ENCODE data around the gene ABO.

The ABO gene

DNA sequence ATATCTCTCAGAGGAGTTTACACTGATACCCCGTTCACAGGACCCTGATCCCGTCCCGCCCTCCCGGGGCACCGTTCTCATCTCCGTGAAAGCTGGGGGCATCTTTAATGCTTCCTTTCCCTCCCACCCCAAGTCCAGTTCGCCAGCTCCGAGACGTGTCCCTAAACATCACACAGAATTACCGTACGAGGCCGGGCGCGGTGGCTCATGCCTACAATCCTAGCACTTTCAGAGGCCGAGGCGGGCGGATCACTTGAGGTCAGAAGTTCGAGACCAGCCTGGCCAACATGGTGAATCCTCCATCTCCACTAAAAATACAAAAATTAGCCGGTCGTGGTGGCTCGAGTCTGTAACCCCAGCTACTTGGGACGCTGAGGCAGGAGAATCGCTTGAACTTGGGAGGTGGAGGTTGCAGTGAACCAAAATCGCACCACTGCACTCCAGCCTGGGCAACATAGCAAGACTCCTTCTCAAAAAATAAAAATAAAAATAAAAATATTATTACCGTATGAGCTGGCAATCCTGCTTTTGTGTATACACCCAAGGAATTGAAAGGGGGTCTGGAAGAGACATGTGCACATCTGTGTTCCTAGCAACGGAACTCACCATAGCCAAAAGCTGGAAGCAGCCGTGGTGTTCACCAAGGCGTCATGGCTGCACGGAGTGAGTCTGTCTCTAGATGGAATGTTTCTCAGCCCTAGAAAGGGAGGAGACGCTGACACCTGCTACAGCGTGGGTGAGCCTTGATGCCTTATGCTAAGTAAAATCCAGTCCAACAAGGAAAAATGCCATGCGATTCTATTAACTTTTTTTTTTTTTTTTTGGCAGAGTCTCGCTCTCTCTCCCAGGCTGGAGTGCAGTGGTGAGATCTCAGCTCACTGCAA is 1.2 kb upstream of the ABO start:
- TF ChIP-seq GATA2 (IDR thresholded peaks at IDR 0.05; ENCODE audit: low read depth, low read length) (no peak), GATA3 (IDR thresholded peaks at IDR 0.05; ENCODE audit: low read depth, low read length) (no peak)

DNA sequence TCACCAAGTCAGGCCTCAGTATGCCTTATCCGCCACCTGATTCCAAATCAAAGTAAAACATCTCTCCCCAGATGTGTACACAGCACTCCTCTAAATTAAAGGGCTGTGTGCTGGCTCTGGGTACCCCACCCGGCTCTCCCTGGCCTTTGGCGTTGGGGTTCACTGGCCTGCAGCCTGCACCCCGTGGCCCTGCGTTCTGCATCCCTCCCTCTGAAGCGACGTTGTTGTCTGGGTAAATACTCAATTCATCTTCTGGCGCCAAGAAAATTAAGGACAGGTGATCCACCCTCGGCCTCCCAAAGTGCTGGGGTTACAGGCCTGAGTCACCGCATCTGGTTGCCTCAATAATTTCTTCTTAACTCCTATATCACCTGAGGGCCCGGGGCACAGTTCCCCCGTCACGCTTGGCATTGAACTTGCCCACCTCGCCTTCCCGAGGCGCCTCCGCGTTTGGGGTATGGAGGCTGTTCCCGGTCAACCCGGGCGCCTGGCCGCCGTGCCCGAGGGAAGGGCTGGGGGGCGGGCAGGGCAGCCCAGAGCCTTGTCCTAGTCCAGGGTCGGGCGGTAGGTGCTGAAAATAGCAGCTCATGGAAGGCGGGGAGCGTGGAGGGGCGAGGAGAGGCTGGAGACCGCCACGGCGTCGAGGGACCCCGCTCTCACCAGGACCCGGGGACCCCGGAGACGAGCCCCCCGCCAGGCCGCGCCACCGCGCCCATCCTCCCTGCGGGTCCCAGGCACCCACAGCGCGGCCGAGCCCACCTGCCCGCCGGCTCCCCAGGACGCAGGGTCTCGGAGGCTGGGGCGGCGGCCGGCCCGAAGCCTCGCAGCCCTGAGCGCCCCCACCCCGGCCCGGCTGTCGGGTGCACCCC is 531 bp downstream of the ABO start:
- no peak for TF ChIP-seq GATA3 (IDR thresholded peaks at IDR 0.05; ENCODE audit: low read depth, low read length)
- TF ChIP-seq GATA2 (IDR thresholded peaks at IDR 0.05; ENCODE audit: low read depth, low read length), result no peak

DNA sequence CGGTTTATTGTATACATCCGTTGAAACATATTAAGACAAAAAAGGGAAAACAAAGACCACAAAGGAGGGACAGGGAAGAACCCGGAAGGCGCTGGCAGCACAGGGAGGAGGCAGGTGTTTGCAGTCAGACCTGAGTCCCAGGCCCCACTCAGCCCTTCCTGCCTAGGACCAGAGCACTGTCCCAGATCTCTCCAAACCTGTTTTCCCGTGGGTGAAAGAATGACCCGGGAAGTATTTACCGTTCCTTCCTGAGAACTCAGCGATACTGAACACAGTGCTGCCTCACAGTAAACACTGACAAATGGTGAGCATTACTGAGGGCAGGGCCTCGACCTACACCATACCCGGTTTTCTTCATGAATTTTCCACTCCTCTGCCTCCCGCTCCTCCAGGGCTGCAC is 1.2 kb downstream of the ABO start:
- no peak for TF ChIP-seq GATA3 (IDR thresholded peaks at IDR 0.05; ENCODE audit: low read depth, low read length)
- no peak for TF ChIP-seq GATA2 (IDR thresholded peaks at IDR 0.05; ENCODE audit: low read depth, low read length)

DNA sequence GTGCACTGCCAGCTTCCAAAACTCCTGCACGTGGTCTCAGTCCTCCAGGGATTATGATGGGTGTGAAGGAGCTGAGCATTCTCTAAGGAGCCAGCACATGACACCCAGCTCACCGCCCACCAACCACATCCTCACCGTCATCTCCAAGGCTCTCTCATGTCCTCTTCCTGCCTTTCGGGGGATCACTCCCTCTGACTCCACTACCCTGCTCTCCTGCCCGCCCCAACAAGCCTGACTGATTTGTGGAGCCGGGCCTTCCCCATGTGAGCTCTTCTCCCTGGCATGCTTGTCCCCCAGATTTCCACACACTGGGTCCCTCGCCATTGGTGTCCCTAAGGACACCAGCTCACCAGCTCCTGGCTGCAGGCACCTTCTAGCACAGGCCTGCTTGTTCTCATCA is 1.9 kb downstream of the ABO start:
- TF ChIP-seq GATA3 (IDR thresholded peaks at IDR 0.05; ENCODE audit: low read depth, low read length), result no peak
- no peak for TF ChIP-seq GATA2 (IDR thresholded peaks at IDR 0.05; ENCODE audit: low read depth, low read length)

DNA sequence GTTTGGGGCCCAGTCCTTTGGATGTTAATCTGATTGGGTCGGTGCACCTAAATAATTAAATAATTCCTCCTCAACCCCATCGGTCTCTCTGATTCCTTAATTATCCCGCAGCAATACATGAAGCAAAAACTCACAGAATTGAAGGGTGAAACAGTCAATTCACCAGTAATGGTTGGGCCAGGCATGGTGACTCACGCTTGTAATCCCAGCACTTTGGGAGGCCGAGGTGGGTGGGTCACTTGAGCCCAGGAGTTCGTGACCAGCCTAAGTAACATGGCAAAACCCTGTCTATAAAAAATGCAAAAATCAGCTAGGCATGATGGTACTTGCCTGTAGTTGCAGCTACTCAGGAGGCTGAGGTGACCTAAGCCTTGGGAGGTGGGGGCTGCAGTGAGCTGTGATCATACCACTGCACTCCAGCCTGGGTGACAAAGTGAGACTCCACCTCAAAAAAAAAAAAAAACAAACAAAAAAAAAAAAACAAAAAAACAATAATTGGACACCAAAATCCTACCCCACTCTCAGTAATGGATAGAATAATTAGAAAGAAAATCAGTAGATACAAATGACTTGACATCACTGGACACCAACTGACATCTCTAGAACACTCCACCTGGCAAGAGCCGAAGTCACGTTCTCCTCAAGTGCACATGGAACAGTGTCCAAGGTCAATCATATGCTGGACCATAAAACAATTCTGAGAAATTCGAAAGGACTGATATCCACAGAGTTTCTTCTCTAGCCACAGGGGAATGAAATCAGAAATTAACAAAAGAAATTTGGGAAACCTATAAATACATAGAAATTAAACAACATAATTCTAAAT is 5.3 kb downstream of the ABO start:
- TF ChIP-seq GATA2 (IDR thresholded peaks at IDR 0.05; ENCODE audit: low read depth, low read length) (no peak), GATA3 (IDR thresholded peaks at IDR 0.05; ENCODE audit: low read depth, low read length) (no peak)

DNA sequence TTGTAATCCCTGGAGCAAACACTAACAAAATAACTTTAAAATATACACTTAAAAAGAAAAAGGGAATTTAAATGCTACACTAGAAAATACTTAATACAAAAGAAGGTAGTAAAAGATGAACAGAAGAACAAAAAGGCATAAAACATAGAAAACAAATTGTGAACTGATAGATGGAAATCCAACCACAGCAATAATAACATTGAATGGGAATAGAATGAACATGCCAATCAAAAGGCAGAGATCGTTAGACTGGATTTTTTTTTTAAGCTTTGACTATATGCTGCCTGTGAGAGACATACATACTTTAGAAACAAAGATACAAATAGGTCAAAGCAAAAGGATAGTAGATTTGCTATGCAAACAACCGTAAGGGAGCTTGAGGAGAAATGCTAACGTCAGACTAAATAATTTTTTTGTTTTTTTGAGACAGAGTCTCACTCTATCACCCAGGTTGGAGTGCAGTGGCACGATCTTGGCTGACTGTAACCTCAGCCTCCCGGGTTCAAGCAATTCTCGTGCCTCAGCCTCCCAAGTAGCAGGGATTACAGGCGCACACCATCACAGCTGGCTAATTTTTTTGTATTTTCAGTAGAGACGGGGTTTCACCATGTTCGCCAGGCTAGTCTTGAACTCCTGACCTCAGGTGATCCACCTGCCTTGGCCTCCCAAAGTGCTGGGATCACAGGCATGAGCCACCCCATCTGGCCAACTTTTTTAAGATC is 6.5 kb downstream of the ABO start:
- TF ChIP-seq GATA2 (IDR thresholded peaks at IDR 0.05; ENCODE audit: low read depth, low read length) (no peak), GATA3 (IDR thresholded peaks at IDR 0.05; ENCODE audit: low read depth, low read length) (no peak)

DNA sequence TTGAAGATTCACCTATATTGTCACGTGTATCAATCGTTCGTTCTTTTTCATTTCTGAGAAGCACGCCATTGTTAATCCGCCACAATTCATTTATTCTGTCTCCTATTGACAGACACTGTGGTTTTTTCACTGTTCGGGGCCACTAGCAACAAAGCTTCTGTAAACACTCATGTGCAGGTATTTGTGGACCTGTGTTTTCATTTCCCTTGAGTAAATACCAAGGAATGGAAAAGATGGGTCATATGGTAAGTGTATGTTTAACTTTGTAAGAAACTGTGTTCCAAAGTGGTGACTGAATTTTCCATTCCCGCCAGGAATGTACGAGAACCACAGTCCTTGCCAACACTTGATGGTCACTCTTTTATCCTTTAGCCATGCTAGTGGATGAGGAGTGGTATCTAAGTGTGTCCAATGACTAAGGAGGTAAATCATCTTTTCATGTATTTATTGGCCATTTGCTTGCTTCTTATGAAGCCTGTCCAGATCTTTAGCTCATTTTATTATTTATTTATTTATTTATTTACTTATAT is 10.7 kb downstream of the ABO start:
- TF ChIP-seq GATA3 (IDR thresholded peaks at IDR 0.05; ENCODE audit: low read depth, low read length) (no peak), GATA2 (IDR thresholded peaks at IDR 0.05; ENCODE audit: low read depth, low read length) (no peak)

DNA sequence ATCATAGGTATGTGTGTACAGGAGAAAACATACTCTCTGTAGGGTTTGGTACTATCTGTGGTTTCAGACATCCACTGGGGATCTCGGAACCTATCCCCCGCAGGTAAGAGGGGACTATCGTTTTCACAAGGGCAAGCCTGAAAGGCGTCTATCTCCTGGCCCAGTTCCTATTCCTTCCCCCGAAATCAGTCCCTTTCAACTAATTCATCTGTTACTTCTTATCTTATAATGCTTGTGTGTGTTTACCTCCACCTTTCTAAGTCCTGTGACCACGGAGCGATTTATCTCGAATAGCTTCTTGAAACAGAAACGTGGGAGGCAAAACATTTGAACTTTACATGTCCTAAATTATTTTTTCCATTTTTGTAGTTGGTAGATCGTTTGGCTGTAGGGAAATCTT is 11.4 kb downstream of the ABO start:
- no peak for TF ChIP-seq GATA2 (IDR thresholded peaks at IDR 0.05; ENCODE audit: low read depth, low read length)
- no peak for TF ChIP-seq GATA3 (IDR thresholded peaks at IDR 0.05; ENCODE audit: low read depth, low read length)

DNA sequence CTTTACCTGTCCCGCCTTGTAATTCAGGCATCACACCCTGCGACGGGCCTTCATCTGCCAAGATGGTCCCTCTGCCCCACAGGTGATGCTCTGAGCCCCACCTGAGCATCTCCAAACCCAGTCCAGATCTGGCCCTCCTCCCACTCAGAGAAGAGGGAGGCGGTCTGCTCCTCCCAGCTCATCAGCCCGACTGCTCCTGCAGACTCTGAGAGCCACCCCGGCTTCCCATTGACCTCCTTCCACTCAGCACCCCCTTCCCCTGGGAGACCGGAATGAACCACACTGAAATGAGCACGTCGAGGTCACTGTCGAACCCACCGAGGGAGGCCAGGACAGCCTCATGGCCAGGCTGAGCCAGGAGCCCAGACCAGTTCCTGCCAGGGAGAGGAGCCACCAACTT is 12.8 kb downstream of the ABO start:
- TF ChIP-seq GATA2 (IDR thresholded peaks at IDR 0.05; ENCODE audit: low read depth, low read length) (no peak), GATA3 (IDR thresholded peaks at IDR 0.05; ENCODE audit: low read depth, low read length) (no peak)

DNA sequence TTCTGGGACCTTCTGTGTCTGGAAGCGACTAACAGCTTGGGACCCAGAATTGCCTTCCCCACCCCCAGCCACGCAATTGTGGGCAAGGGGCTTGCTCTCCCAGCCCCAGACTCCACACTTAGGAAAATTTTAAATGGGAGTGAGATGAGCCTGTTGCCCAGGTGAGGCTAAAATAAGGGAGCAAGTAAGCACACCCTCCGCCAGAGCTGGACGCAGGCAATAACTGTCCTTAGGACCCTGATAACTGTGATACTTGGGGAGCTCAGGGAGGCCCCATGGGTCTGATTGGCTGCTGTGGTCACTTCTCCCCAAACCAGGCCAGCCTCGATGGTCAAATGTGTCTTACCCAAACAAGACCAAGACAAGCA is 13.3 kb downstream of the ABO start:
- no peak for TF ChIP-seq GATA2 (IDR thresholded peaks at IDR 0.05; ENCODE audit: low read depth, low read length)
- no peak for TF ChIP-seq GATA3 (IDR thresholded peaks at IDR 0.05; ENCODE audit: low read depth, low read length)

DNA sequence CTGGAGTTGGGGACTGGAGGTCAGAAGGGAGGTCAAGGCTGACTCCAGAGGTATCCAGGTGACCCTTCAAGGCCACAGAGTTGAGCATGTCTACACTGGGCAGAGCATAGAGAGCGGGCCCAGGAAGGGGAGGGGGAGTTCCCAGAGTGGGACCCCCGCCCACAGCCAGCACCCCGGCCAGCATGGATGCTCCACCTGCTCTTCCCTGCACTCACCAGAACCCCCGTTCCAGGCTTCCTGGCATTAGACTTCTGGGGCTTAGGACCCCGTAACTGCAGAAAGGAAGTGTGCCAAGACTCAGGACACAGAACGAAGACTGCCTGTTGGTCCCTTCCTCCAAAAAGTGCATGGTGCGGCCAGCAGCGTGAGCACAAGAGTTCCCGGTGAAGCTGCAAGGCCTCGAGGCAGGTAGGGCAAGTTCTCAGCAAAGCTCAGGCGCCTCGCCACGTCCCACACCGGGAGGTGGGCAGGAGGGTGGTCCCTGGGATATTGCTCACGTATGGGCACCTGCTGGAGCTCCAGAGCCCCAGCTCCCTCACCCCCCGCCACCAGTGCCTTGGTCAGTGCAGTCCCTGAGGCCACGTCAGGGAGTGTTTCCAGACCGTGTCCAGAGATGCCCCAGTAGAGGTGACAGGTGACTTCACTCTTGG is 13.8 kb downstream of the ABO start:
- TF ChIP-seq GATA3 (IDR thresholded peaks at IDR 0.05; ENCODE audit: low read depth, low read length) (no peak), GATA2 (IDR thresholded peaks at IDR 0.05; ENCODE audit: low read depth, low read length) (no peak)

DNA sequence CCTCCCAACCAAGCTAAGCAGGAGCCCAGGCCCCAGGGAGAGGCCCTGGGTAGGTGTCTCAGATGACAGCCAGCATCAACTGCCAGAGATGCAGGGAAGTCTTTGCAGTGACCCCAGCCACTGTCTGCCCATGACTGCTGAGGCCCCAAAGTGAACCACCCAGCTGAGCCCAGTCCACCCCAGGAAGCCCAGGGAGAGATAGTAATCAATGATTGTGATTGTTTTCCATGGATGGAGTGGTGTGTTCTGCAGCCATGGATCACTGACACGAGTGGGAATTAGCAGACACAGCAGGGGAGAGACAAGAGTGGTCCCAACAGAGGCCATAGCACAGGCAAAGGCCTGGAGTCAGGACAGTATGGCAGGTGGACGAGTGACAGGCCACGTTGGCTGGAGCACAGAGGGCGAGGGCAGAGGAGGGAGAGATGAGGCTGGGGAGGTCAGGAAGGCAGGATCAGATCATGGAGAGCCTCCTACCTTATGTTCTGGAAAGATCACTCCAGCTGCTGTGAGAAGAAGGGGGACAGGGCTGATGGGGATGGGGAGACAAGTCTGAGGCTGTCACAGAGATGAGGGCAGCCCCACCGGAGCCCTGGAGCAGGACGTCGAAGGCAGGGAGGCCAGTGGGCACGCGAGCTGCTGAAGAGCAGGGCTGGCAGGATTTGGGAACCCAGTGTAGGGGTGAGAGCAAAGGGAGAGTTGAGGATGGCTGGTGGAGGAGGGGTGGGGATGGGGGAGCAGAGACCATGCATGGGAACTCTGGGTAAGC is 14.5 kb downstream of the ABO start:
- TF ChIP-seq GATA3 (IDR thresholded peaks at IDR 0.05; ENCODE audit: low read depth, low read length) (no peak), GATA2 (IDR thresholded peaks at IDR 0.05; ENCODE audit: low read depth, low read length) (no peak)

Measured in SH-SY5Y (cell line).